H1 (cell line): ENCODE measurements around the gene ARID3B. TPM values are rescaled to one million over a fixed set of nuclear protein-coding genes. Genes with fewer than 3 reads are reported as not detected.

Experiments
- HDAC2 ChIP-seq, 2 experiments: fragments of 300-600 bp in 1 of 2; sonication (generic) in 1 of 2; IDR thresholded peaks; 2 replicates each; pipeline ENCODE4 v1.6.1; 2011 to 2012; ENCODE audit warnings: low read depth in 2 of 2, low read length in 2 of 2, mild to moderate bottlenecking in 2 of 2, moderate library complexity in 2 of 2, borderline replicate concordance in 1 of 2, inconsistent platforms in 1 of 2
- polyA plus RNA-seq, 7 experiments: library from polyadenylated mRNA; depleted of rRNA in 3 of 7; stranded (reverse) in 5 of 7; unstranded in 2 of 7; fragments of >200 nt in 5 of 7; fragments of 200-250 nt in 2 of 7; gene quantifications; 1 replicate in 5 of 7; 2 replicates in 1 of 7; 4 replicates in 1 of 7; pipeline versions ENCODE4 v1.2.1 to v1.2.3, GENCODE V29; 2011 to 2013; ENCODE audit warnings: missing spikeins in 2 of 7, mixed read lengths in 2 of 7
- total RNA-seq: library from RNA; stranded (reverse); fragmentation: NEBNext Ultra II Directional; extraction: Animal tissue kit (Norgen Biotek cat#: 25700); gene quantifications from 2 replicates; pipeline ENCODE4 v1.2.1, GENCODE V29; 2021

The ARID3B gene
- total and polyA plus RNA-seq, 2 of the 8 experiments (the other 6 are each of a cell fraction or from before 2014, with no cell fraction given), result 81.0 to 115 TPM

GRCh38 chr15:74604983-74605794 is 64.2 kb downstream of the ARID3B start (continued):
- no peak for TF ChIP-seq HDAC2 (IDR thresholded peaks at IDR 0.05; ENCODE audit: borderline replicate concordance in 1 of 2, low read depth in 2 of 2, low read length in 2 of 2)
